Measurements from ENCODE around the gene UPK3BL2. TPM values are rescaled to one million over a fixed set of nuclear protein-coding genes. Genes with fewer than 3 reads are reported as not detected.
"Not testable (repeated sequence)": the region's sequence is repeated elsewhere in the genome, so short reads cannot be mapped to it uniquely, and the experiment has no call there.

Gene UPK3BL2
- total RNA-seq, 1 experiment from 2014 or later, result 25.7 TPM

GRCh38 chr7:102511860-102512522 lies 31.5 kb downstream of the UPK3BL2 start:
- H3K27ac ChIP-seq (ENCODE audit: low read length); H3K4me1 ChIP-seq (ENCODE audit: insufficient read depth, low read length); H3K9me3 ChIP-seq (ENCODE audit: low read length); H4K20me1 ChIP-seq (ENCODE audit: low read length); POLR2A ChIA-PET (ENCODE audit: unreplicated experiment); H3K4me2 ChIP-seq (ENCODE audit: low read length); H3K79me2 ChIP-seq (ENCODE audit: low read length); H3K9me2 ChIP-seq (replicated peaks; ENCODE audit: low read length); DNase-seq; intact Hi-C loops (cut with micrococcal nuclease); H3K9ac ChIP-seq (ENCODE audit: low read length); H3K36me3 ChIP-seq (ENCODE audit: low read depth, low read length); CTCF ChIA-PET; H3K27me3 ChIP-seq (ENCODE audit: low read length); H2AFZ ChIP-seq (ENCODE audit: low read length); H3K4me3 ChIP-seq (ENCODE audit: low read length); H3F3A ChIP-seq (ENCODE audit: low read length, unreplicated experiment); BruUV-seq (replicated peaks): not testable (repeated sequence)
- peak; percentile 66 for ATAC-seq

GRCh38 chr7:102510575-102510974 lies 32.9 kb downstream of the UPK3BL2 start:
- H3K79me2 ChIP-seq (ENCODE audit: low read length); intact Hi-C loops (cut with micrococcal nuclease); H3K9me3 ChIP-seq (ENCODE audit: low read length); H3K4me2 ChIP-seq (ENCODE audit: low read length); H3K27me3 ChIP-seq (ENCODE audit: low read length); ATAC-seq; DNase-seq; H2AFZ ChIP-seq (ENCODE audit: low read length); H4K20me1 ChIP-seq (ENCODE audit: low read length); H3K27ac ChIP-seq (ENCODE audit: low read length); H3K4me3 ChIP-seq (ENCODE audit: low read length); H3K4me1 ChIP-seq (ENCODE audit: insufficient read depth, low read length); H3K9ac ChIP-seq (ENCODE audit: low read length); CTCF ChIA-PET; POLR2A ChIA-PET (ENCODE audit: unreplicated experiment); BruUV-seq (replicated peaks); H3K36me3 ChIP-seq (ENCODE audit: low read depth, low read length); H3F3A ChIP-seq (ENCODE audit: low read length, unreplicated experiment); H3K9me2 ChIP-seq (replicated peaks; ENCODE audit: low read length): not testable (repeated sequence)

GRCh38 chr7:102507410-102508088 lies 35.9 kb downstream of the UPK3BL2 start:
- H3K36me3 ChIP-seq (ENCODE audit: low read depth, low read length); H3K4me2 ChIP-seq (ENCODE audit: low read length); H3K27me3 ChIP-seq (ENCODE audit: low read length); intact Hi-C loops (cut with micrococcal nuclease); CTCF ChIA-PET; H3K4me3 ChIP-seq (ENCODE audit: low read length); H3F3A ChIP-seq (ENCODE audit: low read length, unreplicated experiment); DNase-seq; H3K27ac ChIP-seq (ENCODE audit: low read length); H2AFZ ChIP-seq (ENCODE audit: low read length); H3K9ac ChIP-seq (ENCODE audit: low read length); H4K20me1 ChIP-seq (ENCODE audit: low read length); H3K79me2 ChIP-seq (ENCODE audit: low read length); H3K9me3 ChIP-seq (ENCODE audit: low read length); H3K9me2 ChIP-seq (replicated peaks; ENCODE audit: low read length); H3K4me1 ChIP-seq (ENCODE audit: insufficient read depth, low read length); ATAC-seq; POLR2A ChIA-PET (ENCODE audit: unreplicated experiment); BruUV-seq (replicated peaks): not testable (repeated sequence)

- H3K4me3 ChIP-seq (ENCODE audit: low read length); H4K20me1 ChIP-seq (ENCODE audit: low read length); intact Hi-C loops (cut with micrococcal nuclease); H3K9me2 ChIP-seq (replicated peaks; ENCODE audit: low read length); CTCF ChIA-PET; H3K36me3 ChIP-seq (ENCODE audit: low read depth, low read length); POLR2A ChIA-PET (ENCODE audit: unreplicated experiment); H3K9me3 ChIP-seq (ENCODE audit: low read length); H3K27me3 ChIP-seq (ENCODE audit: low read length); H2AFZ ChIP-seq (ENCODE audit: low read length); H3K4me1 ChIP-seq (ENCODE audit: insufficient read depth, low read length); DNase-seq; H3F3A ChIP-seq (ENCODE audit: low read length, unreplicated experiment); H3K4me2 ChIP-seq (ENCODE audit: low read length); H3K79me2 ChIP-seq (ENCODE audit: low read length): not testable (repeated sequence)
- Histone ChIP-seq H3K9ac (ENCODE audit: low read length) (0 out of 2 replicates have a peak overlapping the region, but pooled peaks have one; percentile 40), H3K27ac (ENCODE audit: low read length) (peak overlapping the region; percentile 66)
- TSS peak; percentile 65 for BruUV-seq (replicated peaks)
- ATAC-seq, result peak; percentile 96
Observed at GRCh38 chr7:102505298-102506185, 38.0 kb downstream of the UPK3BL2 start.

- H3K27me3 ChIP-seq (ENCODE audit: low read length); H3K36me3 ChIP-seq (ENCODE audit: low read depth, low read length); H3K9me2 ChIP-seq (replicated peaks; ENCODE audit: low read length); H3K9me3 ChIP-seq (ENCODE audit: low read length); DNase-seq; CTCF ChIA-PET; H4K20me1 ChIP-seq (ENCODE audit: low read length); intact Hi-C loops (cut with micrococcal nuclease); H3K4me2 ChIP-seq (ENCODE audit: low read length); H3K4me3 ChIP-seq (ENCODE audit: low read length); H3K79me2 ChIP-seq (ENCODE audit: low read length); H3K27ac ChIP-seq (ENCODE audit: low read length); POLR2A ChIA-PET (ENCODE audit: unreplicated experiment); BruUV-seq (replicated peaks); H3F3A ChIP-seq (ENCODE audit: low read length, unreplicated experiment); H3K9ac ChIP-seq (ENCODE audit: low read length); H2AFZ ChIP-seq (ENCODE audit: low read length); ATAC-seq; H3K4me1 ChIP-seq (ENCODE audit: insufficient read depth, low read length): not testable (repeated sequence)
Observed at GRCh38 chr7:102503141-102503540, 40.4 kb downstream of the UPK3BL2 start.

- H3K79me2 ChIP-seq (ENCODE audit: low read length); POLR2A ChIA-PET (ENCODE audit: unreplicated experiment); CTCF ChIA-PET; H3K4me1 ChIP-seq (ENCODE audit: insufficient read depth, low read length); DNase-seq; H3K9me3 ChIP-seq (ENCODE audit: low read length); H3F3A ChIP-seq (ENCODE audit: low read length, unreplicated experiment); H4K20me1 ChIP-seq (ENCODE audit: low read length); H2AFZ ChIP-seq (ENCODE audit: low read length); H3K27ac ChIP-seq (ENCODE audit: low read length); H3K36me3 ChIP-seq (ENCODE audit: low read depth, low read length); H3K9me2 ChIP-seq (replicated peaks; ENCODE audit: low read length); H3K4me3 ChIP-seq (ENCODE audit: low read length); H3K4me2 ChIP-seq (ENCODE audit: low read length); H3K9ac ChIP-seq (ENCODE audit: low read length); BruUV-seq (replicated peaks); H3K27me3 ChIP-seq (ENCODE audit: low read length); ATAC-seq; intact Hi-C loops (cut with micrococcal nuclease): not testable (repeated sequence)
Observed at GRCh38 chr7:102498321-102498720, 45.2 kb downstream of the UPK3BL2 start.
